Nephron progenitor cell (in vitro differentiated cells): ENCODE measurements around the gene PPP1R9A.
A peak's percentile ranks its signal among the peaks of the same experiment; 100 is the strongest.

ENCODE experiments used
- DNase-seq: peaks from one replicate; pipeline ENCODE4 v3.0.0; 2021
- H3K27ac Mint-ChIP-seq: 2 replicates; pipeline ENCODE4 v1.8.0; 2021; ENCODE audit warnings: mild to moderate bottlenecking, moderate library complexity, mixed read lengths
- H3K27me3 Mint-ChIP-seq: 2 replicates; pipeline ENCODE4 v1.8.0; 2021; ENCODE audit warnings: mild to moderate bottlenecking, low read depth, mixed read lengths; ENCODE audit not compliant: poor library complexity
- H3K36me3 Mint-ChIP-seq: 2 replicates; pipeline ENCODE4 v1.8.0; 2021; ENCODE audit warnings: low read depth, mixed read lengths
- H3K4me1 Mint-ChIP-seq: 2 replicates; pipeline ENCODE4 v1.8.0; 2021; ENCODE audit warnings: mixed read lengths
- H3K4me3 Mint-ChIP-seq: 2 replicates; pipeline ENCODE4 v1.8.0; 2021; ENCODE audit warnings: mild to moderate bottlenecking, moderate library complexity, mixed read lengths
- H3K9me3 Mint-ChIP-seq: 2 replicates; pipeline ENCODE4 v1.8.0; 2021; ENCODE audit warnings: mild to moderate bottlenecking, moderate library complexity, mixed read lengths
- TF ChIP-seq, protein P1 (sequence below): fragments of 200-600 bp; sonication (generic); IDR thresholded peaks from 2 replicates; pipeline ENCODE4 v1.5.0; 2021; ENCODE audit warnings: antibody characterized with exemption

PPP1R9A gene

DNA sequence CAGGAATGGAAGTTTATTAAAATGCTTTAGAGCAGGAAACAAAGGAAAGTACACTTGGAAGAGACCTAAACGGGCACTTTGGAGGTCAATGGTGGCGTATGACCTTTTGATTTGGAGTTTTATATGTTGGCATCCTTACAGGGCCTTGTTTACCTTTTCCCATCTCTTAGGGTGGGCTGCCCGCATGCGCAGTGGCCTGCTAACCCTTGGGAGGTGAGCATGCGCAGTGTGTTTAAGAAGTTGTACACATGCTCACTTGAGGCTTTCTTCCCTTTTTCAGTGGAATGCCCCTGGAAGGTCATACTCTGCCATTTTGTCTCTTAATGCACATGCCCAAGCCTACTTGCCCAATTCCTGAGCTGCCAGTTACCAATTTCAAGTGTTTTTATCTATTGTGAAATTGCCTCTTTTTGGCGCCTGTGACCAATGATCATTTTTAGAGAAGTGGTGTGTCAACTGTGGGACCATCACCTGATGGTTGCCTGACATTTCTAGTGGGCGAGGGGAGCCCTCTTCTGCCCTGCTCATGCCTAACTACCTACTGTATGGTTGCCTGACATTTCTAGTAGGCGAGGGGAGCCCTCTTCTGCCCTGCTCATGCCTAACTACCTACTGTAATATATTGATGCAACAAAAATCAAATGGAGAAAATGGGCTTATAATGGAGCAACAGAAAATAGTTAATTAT is 138.0 kb downstream of the PPP1R9A start:
- H3K4me3 Mint-ChIP-seq = no peak overlapping the region
- no peaks in the 10 kb centered on the region for H3K9me3 Mint-ChIP-seq
- no peak overlapping the region for H3K27ac Mint-ChIP-seq
- H3K4me1 Mint-ChIP-seq = peaks cover 23% of the 10 kb centered on the region
- TF ChIP-seq, protein P1, sequence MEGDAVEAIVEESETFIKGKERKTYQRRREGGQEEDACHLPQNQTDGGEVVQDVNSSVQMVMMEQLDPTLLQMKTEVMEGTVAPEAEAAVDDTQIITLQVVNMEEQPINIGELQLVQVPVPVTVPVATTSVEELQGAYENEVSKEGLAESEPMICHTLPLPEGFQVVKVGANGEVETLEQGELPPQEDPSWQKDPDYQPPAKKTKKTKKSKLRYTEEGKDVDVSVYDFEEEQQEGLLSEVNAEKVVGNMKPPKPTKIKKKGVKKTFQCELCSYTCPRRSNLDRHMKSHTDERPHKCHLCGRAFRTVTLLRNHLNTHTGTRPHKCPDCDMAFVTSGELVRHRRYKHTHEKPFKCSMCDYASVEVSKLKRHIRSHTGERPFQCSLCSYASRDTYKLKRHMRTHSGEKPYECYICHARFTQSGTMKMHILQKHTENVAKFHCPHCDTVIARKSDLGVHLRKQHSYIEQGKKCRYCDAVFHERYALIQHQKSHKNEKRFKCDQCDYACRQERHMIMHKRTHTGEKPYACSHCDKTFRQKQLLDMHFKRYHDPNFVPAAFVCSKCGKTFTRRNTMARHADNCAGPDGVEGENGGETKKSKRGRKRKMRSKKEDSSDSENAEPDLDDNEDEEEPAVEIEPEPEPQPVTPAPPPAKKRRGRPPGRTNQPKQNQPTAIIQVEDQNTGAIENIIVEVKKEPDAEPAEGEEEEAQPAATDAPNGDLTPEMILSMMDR = no peak
- no peaks in the 10 kb centered on the region for H3K36me3 Mint-ChIP-seq
- no peaks in the 10 kb centered on the region for H3K27me3 Mint-ChIP-seq
- no peak for DNase-seq

DNA sequence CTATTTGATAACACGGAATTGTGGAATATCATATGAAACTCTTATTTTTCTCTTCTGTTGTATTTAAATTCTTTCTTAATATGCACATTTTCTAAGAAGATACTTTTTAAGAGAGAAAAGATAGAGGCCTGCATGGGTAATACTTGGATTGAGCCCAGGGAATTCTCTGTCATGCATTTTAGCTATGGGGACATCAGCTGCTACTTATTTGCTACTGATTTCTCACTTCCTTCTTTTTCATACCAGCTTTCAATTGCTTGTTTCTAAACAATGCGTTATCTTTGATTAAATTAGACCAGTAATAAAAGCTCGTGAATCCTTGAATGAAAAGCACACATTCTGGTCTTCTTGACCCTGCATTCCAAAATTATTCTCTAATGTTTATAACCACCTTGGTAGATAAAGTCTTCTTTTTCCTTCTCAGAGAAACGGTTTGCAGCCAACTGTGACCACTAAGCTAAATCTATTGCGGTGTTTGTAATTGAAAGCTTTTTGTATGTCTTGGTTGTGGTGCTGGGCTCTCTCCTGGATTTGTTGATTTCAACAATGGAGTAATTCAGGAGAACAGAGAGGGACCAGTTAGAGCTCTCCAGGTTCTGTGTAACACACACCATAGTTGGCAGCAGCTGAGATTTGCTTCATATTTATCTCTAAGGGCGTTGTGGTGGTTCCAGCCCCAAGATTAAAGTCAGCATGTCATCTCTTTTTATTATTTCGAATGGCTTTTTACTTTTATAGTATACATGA is 139.3 kb downstream of the PPP1R9A start:
- no peaks in the 10 kb centered on the region for H3K9me3 Mint-ChIP-seq
- H3K4me1 Mint-ChIP-seq = peaks cover 23% of the 10 kb centered on the region
- no peaks in the 10 kb centered on the region for H3K27me3 Mint-ChIP-seq
- H3K27ac Mint-ChIP-seq = no peak overlapping the region
- no peak for DNase-seq
- H3K36me3 Mint-ChIP-seq = no peaks in the 10 kb centered on the region
- TF ChIP-seq, protein P1 = no peak
- no peak overlapping the region for H3K4me3 Mint-ChIP-seq

DNA sequence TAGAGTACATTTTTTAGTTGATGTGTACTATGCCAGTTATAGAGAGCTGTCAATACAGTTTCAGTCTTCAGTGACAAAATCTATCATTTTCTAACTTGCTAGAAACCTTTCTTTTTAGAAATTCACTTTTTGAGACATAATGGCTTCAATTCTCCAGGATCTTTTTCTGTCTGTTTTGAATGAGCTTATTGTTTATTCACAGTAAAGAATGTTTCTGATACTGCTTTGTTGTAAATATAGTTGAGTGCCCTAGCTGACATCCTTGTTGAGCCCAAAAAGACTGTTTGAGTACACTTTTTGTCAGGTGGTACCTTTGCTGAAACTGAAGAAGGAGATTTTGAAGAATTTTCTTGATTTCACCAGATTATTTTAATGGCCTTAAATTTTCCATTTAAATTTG is 139.9 kb downstream of the PPP1R9A start:
- Mint-ChIP-seq H3K4me1 (peaks cover 23% of the 10 kb centered on the region), H3K27ac (no peak overlapping the region)

DNA sequence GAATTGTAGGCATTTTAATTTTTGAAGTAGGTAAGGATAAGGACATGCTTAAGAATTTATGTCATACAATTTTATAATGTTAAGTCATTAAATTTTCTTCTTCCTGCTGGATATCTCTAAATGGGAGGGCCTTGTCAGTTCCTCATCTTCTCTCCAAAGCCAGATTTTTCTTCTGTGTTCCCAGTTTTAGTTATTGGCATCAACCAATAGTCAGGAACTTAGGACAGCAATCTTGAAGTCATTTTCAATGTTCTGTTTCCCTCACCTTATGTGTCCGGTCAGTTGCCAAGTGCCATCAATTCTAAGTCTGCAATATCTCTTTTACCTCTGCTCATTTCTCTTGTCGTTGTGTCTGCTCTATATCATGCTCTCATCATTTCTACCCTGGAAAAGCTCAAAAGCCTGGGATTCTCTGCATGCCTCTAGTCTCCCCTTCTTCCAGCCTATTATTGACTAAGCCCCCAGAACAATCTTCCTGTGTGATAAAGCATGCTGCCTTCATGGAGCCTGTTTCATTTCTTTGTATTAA is 145.2 kb downstream of the PPP1R9A start:
- Mint-ChIP-seq H3K36me3 (no peaks in the 10 kb centered on the region), H3K27ac (peak overlapping the region; percentile 8)

More for the DNA sequence above, 139.9 kb downstream of the PPP1R9A start:
- H3K27me3 Mint-ChIP-seq = no peaks in the 10 kb centered on the region
- H3K36me3 Mint-ChIP-seq = no peaks in the 10 kb centered on the region
- no peak overlapping the region for H3K4me3 Mint-ChIP-seq
- DNase-seq = no peak
- no peaks in the 10 kb centered on the region for H3K9me3 Mint-ChIP-seq
- TF ChIP-seq, protein P1 = no peak

DNA sequence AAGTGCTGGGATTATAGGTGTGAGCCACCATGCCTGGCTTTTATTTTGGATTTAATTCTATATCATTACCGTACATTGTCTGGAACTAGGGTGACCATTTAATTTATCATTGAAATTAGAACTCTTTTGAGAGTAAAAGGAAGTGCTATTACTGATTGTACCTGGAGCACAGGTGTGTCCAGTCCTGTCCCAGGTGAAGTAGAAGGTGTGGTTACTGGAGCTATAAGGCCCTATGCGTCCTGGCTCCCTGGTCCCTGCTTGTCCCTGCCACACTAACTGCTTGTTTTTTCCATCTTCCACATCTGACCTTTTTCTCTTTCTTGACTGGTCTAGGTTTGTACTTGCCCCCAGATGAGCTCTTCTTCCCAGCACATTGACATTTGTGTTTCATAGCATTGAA is 147.0 kb downstream of the PPP1R9A start:
- Mint-ChIP-seq H3K36me3 (peaks cover 5% of the 10 kb centered on the region), H3K27ac (no peak overlapping the region), H3K4me1 (peaks cover 39% of the 10 kb centered on the region), H3K9me3 (peaks cover 3% of the 10 kb centered on the region), H3K4me3 (no peak overlapping the region), H3K27me3 (no peaks in the 10 kb centered on the region)
- TF ChIP-seq, protein P1 = no peak
- DNase-seq = no peak

More for the DNA sequence above, 145.2 kb downstream of the PPP1R9A start:
- Mint-ChIP-seq H3K4me3 (no peak overlapping the region), H3K9me3 (peaks cover 3% of the 10 kb centered on the region), H3K27me3 (no peaks in the 10 kb centered on the region), H3K4me1 (peaks cover 29% of the 10 kb centered on the region)
- TF ChIP-seq, protein P1 = no peak
- DNase-seq = no peak
